ENCODE data around the gene OTOG. TPM values are rescaled to one million over a fixed set of nuclear protein-coding genes. Genes with fewer than 3 reads are reported as not detected.

Gene OTOG
- total RNA-seq, 2 donors from 2014 or later = not detected

DNA sequence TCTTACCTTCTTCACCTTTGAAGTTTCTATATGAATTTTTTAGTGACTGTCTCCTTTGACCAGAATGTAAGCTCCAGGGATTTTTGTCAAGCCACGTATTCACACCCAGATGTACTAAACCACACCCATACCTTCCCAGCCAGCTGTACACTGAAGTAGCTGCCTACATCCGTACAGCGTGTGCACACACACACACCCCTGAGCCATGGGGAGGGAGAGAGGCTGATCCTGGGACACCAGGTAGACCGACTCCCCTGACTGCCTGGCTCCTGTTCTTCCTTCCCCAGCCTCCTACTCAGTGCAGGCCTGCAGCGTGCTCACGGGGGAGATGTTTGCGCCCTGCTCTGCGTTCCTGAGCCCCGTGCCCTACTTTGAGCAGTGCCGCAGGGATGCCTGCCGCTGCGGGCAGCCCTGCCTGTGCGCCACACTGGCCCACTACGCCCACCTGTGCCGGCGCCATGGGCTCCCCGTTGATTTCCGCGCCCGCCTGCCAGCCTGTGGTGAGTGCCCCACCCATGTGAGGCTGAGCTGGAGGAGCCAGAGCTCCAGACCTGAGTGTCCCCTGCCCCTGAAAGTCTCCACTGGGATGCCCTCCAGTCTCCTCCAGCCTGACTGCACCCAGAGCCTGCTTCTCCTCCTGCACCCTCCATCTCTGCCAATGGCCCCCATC, 25.9 kb downstream of the OTOG start:
- Histone ChIP-seq H3K9ac (ENCODE audit: low read depth in 2 of 2, low read length in 2 of 2) (no peak overlapping the region), H3K27ac (no peak overlapping the region), H3K27me3 (no peaks in the 10 kb centered on the region), H3K9me3 (no peaks in the 10 kb centered on the region), H3K36me3 (no peaks in the 10 kb centered on the region), H3K4me3 (no peak overlapping the region), H3K4me1 (no peaks in the 10 kb centered on the region)
- intact Hi-C loops (cut with DNase I) = no loop called here
- TF ChIP-seq, protein P1, sequence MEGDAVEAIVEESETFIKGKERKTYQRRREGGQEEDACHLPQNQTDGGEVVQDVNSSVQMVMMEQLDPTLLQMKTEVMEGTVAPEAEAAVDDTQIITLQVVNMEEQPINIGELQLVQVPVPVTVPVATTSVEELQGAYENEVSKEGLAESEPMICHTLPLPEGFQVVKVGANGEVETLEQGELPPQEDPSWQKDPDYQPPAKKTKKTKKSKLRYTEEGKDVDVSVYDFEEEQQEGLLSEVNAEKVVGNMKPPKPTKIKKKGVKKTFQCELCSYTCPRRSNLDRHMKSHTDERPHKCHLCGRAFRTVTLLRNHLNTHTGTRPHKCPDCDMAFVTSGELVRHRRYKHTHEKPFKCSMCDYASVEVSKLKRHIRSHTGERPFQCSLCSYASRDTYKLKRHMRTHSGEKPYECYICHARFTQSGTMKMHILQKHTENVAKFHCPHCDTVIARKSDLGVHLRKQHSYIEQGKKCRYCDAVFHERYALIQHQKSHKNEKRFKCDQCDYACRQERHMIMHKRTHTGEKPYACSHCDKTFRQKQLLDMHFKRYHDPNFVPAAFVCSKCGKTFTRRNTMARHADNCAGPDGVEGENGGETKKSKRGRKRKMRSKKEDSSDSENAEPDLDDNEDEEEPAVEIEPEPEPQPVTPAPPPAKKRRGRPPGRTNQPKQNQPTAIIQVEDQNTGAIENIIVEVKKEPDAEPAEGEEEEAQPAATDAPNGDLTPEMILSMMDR (IDR thresholded peaks at IDR 0.05) = no peak
- peak; percentile 16 for DNase-seq

DNA sequence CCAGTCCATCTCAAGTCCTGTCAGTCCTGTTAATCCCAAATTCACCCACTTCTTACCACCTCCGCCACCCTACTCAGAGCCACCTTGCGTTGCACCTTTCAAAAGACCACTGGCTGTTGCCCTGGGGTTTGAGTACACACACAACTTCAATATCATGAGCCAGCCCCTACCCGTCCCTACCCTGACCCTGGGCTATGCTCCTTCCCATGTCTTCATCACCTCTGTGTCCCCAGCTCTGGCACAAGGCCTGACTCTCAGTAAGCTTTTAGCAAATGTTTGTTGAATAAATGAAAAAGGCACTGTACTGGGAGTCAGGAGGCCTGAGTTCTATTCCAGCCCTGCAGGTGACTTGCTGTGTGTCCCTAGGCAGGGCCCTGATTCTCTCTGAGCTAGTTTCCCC, 26.5 kb downstream of the OTOG start:
- Histone ChIP-seq H3K9ac (ENCODE audit: low read depth in 2 of 2, low read length in 2 of 2) (no peak overlapping the region), H3K9me3 (no peaks in the 10 kb centered on the region), H3K27me3 (no peaks in the 10 kb centered on the region), H3K4me1 (no peaks in the 10 kb centered on the region), H3K4me3 (no peak overlapping the region), H3K27ac (no peak overlapping the region), H3K36me3 (no peaks in the 10 kb centered on the region)
- TF ChIP-seq, protein P1 (IDR thresholded peaks at IDR 0.05) = no peak
- intact Hi-C loops (cut with DNase I) = no loop called here
- no peak for DNase-seq

DNA sequence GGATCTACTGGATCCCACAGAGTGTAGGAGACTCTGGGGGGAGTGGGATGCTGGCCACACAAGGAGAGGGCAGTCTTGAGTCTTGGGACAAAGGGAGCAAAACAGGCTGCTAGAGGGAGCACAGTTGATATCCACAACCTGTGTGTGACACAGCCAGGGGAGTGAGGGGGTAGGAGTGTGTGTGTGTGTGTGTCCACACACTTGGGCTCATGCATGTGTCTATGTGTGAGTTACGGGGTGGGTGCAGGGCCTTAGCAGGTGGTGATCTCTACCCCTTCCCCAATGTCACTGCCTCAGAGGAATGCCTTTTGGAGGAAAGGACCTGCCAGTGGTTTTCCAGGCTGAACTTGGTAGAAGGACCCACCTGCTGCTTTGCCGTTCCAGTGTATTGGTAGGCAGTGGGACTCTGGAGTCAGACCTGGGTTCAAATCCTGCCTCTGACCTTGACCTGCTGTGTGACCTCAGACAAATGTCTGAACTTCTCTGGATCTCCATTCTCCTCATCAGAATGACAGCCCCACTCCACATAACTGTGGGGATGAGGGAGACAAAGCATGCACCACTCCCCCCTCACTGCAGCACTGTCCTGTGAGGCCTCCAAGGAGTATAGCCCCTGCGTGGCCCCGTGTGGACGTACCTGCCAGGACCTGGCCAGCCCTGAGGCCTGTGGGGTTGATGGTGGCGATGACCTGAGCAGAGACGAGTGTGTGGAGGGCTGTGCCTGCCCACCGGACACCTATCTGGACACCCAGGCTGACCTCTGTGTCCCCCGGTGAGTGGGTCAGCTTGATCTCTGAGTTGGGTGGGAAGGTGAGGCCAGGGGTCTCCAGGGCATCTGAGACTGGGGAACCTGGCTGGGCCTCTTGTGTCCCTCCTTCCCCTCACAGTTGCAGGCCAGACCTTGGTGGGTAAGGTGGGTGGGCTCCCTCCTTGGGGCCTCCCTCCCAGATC, 27.4 kb downstream of the OTOG start:
- H3K36me3 ChIP-seq = no peaks in the 10 kb centered on the region
- H3K27me3 ChIP-seq = no peaks in the 10 kb centered on the region
- H3K27ac ChIP-seq = no peak overlapping the region
- DNase-seq = peak; percentile 13
- H3K4me1 ChIP-seq = no peaks in the 10 kb centered on the region
- intact Hi-C loops (cut with DNase I) = no loop called here
- no peak overlapping the region for H3K9ac ChIP-seq (ENCODE audit: low read depth in 2 of 2, low read length in 2 of 2)
- no peak overlapping the region for H3K4me3 ChIP-seq
- TF ChIP-seq, protein P1 (IDR thresholded peaks at IDR 0.05) = no peak
- H3K9me3 ChIP-seq = no peaks in the 10 kb centered on the region

GRCh38 chr11:17575431-17576425, 28.7 kb downstream of the OTOG start:
- Histone ChIP-seq H3K27me3 (no peaks in the 10 kb centered on the region), H3K36me3 (no peaks in the 10 kb centered on the region), H3K9ac (ENCODE audit: low read depth in 2 of 2, low read length in 2 of 2) (no peak overlapping the region), H3K4me3 (no peak overlapping the region), H3K4me1 (no peaks in the 10 kb centered on the region), H3K27ac (no peak overlapping the region), H3K9me3 (no peaks in the 10 kb centered on the region)
- intact Hi-C loops (cut with DNase I) = no loop called here
- DNase-seq = no peak
- TF ChIP-seq, protein P1 (IDR thresholded peaks at IDR 0.05) = no peak

DNA sequence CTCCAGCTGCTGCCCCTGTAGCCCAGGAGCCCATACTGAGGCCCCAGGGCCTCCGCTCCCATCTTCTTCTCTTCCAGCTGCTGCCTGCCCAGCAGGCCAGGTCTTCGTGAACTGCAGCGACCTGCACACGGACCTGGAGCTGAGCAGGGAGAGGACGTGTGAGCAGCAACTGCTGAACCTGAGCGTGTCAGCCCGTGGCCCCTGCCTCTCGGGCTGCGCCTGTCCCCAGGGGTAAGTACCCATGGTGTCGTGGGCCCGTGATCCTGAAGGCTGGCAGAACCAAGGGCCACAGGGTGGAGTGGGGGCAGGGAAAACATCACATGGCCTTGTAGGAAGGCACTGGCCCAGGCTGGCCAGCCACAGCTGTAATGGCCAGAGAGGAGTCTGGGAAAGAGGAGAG, 31.2 kb downstream of the OTOG start:
- Histone ChIP-seq H3K9me3 (no peaks in the 10 kb centered on the region), H3K36me3 (no peaks in the 10 kb centered on the region), H3K27ac (no peak overlapping the region), H3K27me3 (no peaks in the 10 kb centered on the region), H3K4me1 (no peaks in the 10 kb centered on the region), H3K4me3 (no peak overlapping the region), H3K9ac (ENCODE audit: low read depth in 2 of 2, low read length in 2 of 2) (no peak overlapping the region)
- TF ChIP-seq, protein P1 (IDR thresholded peaks at IDR 0.05) = no peak
- no peak for DNase-seq
- intact Hi-C loops (cut with DNase I) = no loop called here

Data from colonic mucosa (tissue), 4 donors.